K562 (cell line): ENCODE results near the gene BCAS3. TPM values are rescaled to one million over a fixed set of nuclear protein-coding genes. Genes with fewer than 3 reads are reported as not detected.
A peak's percentile ranks its signal among the peaks of the same experiment; 100 is the strongest.

Experiments used
- ATAC-seq: fragments of 200-7000 bp; cut with Tn5 transposase; 3 replicates; pipeline ENCODE4 v1.9.1; 2020; ENCODE audit warnings: moderate library complexity
- BruUV-seq: library from RNA; stranded (reverse); fragments of 400-500 nt; replicated peaks from 2 replicates; lab custom pipeline; 2021; lab: Mats Ljungman, UMichigan
- CTCF ChIA-PET: fragments of 300-600 bp; formaldehyde crosslinking; extraction: SDS; loops from one replicate; lab custom pipeline; 2021; ENCODE audit warnings: low intra/inter-chr PET ratio; lab: Yijun Ruan, JAX
- POLR2A ChIA-PET: fragments of 300-600, 350-650 bp; sonication (Branson Sonifier 250); formaldehyde crosslinking; extraction: SDS; loops from one replicate; lab custom pipeline; 2021; ENCODE audit warnings: antibody characterized with exemption, inconsistent platforms; lab: Yijun Ruan, JAX
- DNase-seq, 4 experiments: peaks; one replicate each; pipeline versions ENCODE4 v3.0.0 to v3.0.0-alpha.2; 2011 to 2018; ENCODE audit warnings: low spot score in 3 of 4, mixed read lengths in 3 of 4; ENCODE audit errors: extremely low read depth in 1 of 4
- FAIRE-seq: peaks from 2 replicates; lab custom pipeline; 2011; peaks lifted over from hg19 to GRCh38; lab: Jason Lieb, UNC
- H2AFZ ChIP-seq: 2 replicates; pipeline ENCODE4 v1.6.0; 2011; ENCODE audit warnings: low read depth, low read length, control low read depth, inconsistent platforms
- H3K27ac ChIP-seq: fragments of 200-600 bp; 3 replicates; pipeline ENCODE4 v1.8.0; 2011; ENCODE audit warnings: low read depth, mild to moderate bottlenecking, control low read depth, inconsistent platforms, low read length, moderate library complexity, mixed read lengths; ENCODE audit errors: extremely low read depth
- H3K27me3 ChIP-seq, 2 experiments: fragments of 300-600 bp in 1 of 2; 2 replicates in 1 of 2; 3 replicates in 1 of 2; pipeline versions ENCODE4 v1.6.0 to v1.8.0; 2011; ENCODE audit warnings: inconsistent platforms in 2 of 2, low read length in 2 of 2, mild to moderate bottlenecking in 1 of 2, mixed read lengths in 1 of 2, moderate library complexity in 1 of 2; ENCODE audit not compliant: control insufficient read depth in 2 of 2, insufficient read depth in 2 of 2
- H3K36me3 ChIP-seq: fragments of 300-600 bp; 3 replicates; pipeline ENCODE4 v1.8.0; 2011; ENCODE audit warnings: mild to moderate bottlenecking, low read length, inconsistent platforms; ENCODE audit not compliant: control insufficient read depth, insufficient read depth
- H3K4me1 ChIP-seq, 2 experiments: fragments of 200-600 bp in 1 of 2; replicated peaks in 1 of 2; 2 replicates in 1 of 2; 3 replicates in 1 of 2; pipeline versions ENCODE4 v1.5.1 to v1.8.0; 2011; ENCODE audit warnings: inconsistent platforms in 2 of 2, low read length in 2 of 2, mild to moderate bottlenecking in 1 of 2, mixed read lengths in 1 of 2, moderate library complexity in 1 of 2; ENCODE audit not compliant: control insufficient read depth in 2 of 2, insufficient read depth in 2 of 2
- H3K4me2 ChIP-seq: 2 replicates; pipeline ENCODE4 v1.6.1; 2011; ENCODE audit warnings: low read length, control low read depth, inconsistent platforms, mixed read lengths; ENCODE audit not compliant: insufficient read depth
- H3K4me3 ChIP-seq: fragments of 200-600 bp; sonication (generic), shearing (Covaris generic); 2 replicates; pipeline ENCODE4 v1.5.1; 2016; ENCODE audit warnings: control low read depth, inconsistent platforms
- H3K79me2 ChIP-seq: fragments of 200-600 bp; 3 replicates; pipeline ENCODE4 v1.8.0; 2011; ENCODE audit warnings: low read length, inconsistent platforms; ENCODE audit not compliant: control insufficient read depth, insufficient read depth
- H3K9ac ChIP-seq, 2 experiments: 2 replicates each; pipeline versions ENCODE4 v1.6.0 to v1.6.1; 2011; ENCODE audit warnings: low read depth in 2 of 2, low read length in 2 of 2, control low read depth in 1 of 2, inconsistent platforms in 1 of 2, mild to moderate bottlenecking in 1 of 2, mixed read lengths in 1 of 2; ENCODE audit not compliant: insufficient read depth in 1 of 2
- H3K9me1 ChIP-seq: one replicate; pipeline ENCODE4 v1.6.0; 2011; ENCODE audit warnings: inconsistent platforms, mild to moderate bottlenecking, low read length, moderate library complexity; ENCODE audit not compliant: control insufficient read depth, insufficient read depth
- H3K9me3 ChIP-seq: replicated peaks from 2 replicates; pipeline ENCODE4 v1.5.1; 2011; ENCODE audit warnings: low read depth, low read length, inconsistent platforms; ENCODE audit not compliant: control insufficient read depth, insufficient read depth
- H4K20me1 ChIP-seq: replicated peaks from 2 replicates; pipeline ENCODE4 v1.6.1; 2011; ENCODE audit warnings: low read length, inconsistent platforms, mixed read lengths; ENCODE audit not compliant: control insufficient read depth, insufficient read depth
- BRD4 ChIP-seq: fragments of 200-600 bp; sonication (generic); IDR thresholded peaks from 2 replicates; pipeline ENCODE4 v1.6.1; 2017; ENCODE audit warnings: inconsistent platforms
- ELF1 ChIP-seq: fragments of 200-800 bp; sonication (Bioruptor generic); IDR thresholded peaks from 2 replicates; pipeline ENCODE4 v1.6.1; 2016; ENCODE audit warnings: missing genetic modification characterization, missing compliant biosample characterization
- MED1 ChIP-seq: sonication (generic); formaldehyde crosslinking; IDR thresholded peaks from 2 replicates; pipeline ENCODE4 v1.8.1; 2023; ENCODE audit warnings: missing genetic modification reagents, borderline replicate concordance
- SPI1 ChIP-seq: IDR thresholded peaks from 2 replicates; pipeline ENCODE4 v1.6.1; 2011; ENCODE audit warnings: low read depth, low read length, control low read depth, borderline replicate concordance
- ZBTB11 ChIP-seq, 3 experiments: fragments of 200-800 bp in 1 of 3; fragments of 250-450 bp in 1 of 3; fragments of 450-650 bp in 1 of 3; sonication (Bioruptor Pico) in 1 of 3; sonication (Bioruptor generic) in 1 of 3; formaldehyde crosslinking in 1 of 3; IDR thresholded peaks; 2 replicates each; pipeline versions ENCODE4 v1.6.1 to v1.8.0; 2016 to 2022; ENCODE audit warnings: mild to moderate bottlenecking in 2 of 3, missing genetic modification characterization in 2 of 3, missing compliant biosample characterization in 1 of 3, moderate library complexity in 1 of 3
- ZNF3 ChIP-seq: fragments of 250-450 bp; sonication (Bioruptor Pico); IDR thresholded peaks from 2 replicates; pipeline ENCODE4 v1.5.0; 2021; ENCODE audit warnings: mild to moderate bottlenecking, moderate library complexity
- ZNF695 ChIP-seq: fragments of 450-650 bp; formaldehyde crosslinking; IDR thresholded peaks from 2 replicates; pipeline ENCODE4 v1.4.0; 2020; ENCODE audit warnings: mild to moderate bottlenecking, moderate library complexity
- WGBS: fragments of 100-300 bp; shearing (Covaris generic); methylation state at CpG from one replicate; pipeline ENCODE4 v1.1.6; 2016; ENCODE audit warnings: low coverage, mixed read lengths; ENCODE audit not compliant: insufficient coverage; ENCODE audit errors: missing lambda C conversion rate; 5-methylcytosine and 5-hydroxymethylcytosine counted together
- in situ Hi-C: fragments of 300-500 bp; cut with MboI; formaldehyde crosslinking; loops from 4 replicates; pipeline ENCODE4 v1.15.0; 2018; ENCODE audit warnings: inconsistent platforms, mixed read lengths
- intact Hi-C: fragments of 100-400 bp; cut with micrococcal nuclease; formaldehyde crosslinking; loops from 2 replicates; pipeline ENCODE4 v1.14.2; 2022
- polyA plus RNA-seq, 8 experiments: library from polyadenylated mRNA; depleted of rRNA in 4 of 8; stranded (reverse) in 5 of 8; unstranded in 3 of 8; fragments of >200 nt; fragmentation: Nextera tagmentation in 2 of 8; fragmentation: Illumina TruSeq in 1 of 8; extraction: Ambion mirVana in 2 of 8; extraction: Trizol in 1 of 8; gene quantifications; 2 replicates each; pipeline versions ENCODE4 v1.2.1 to v1.2.3, GENCODE V29; 2011 to 2014; ENCODE audit warnings: inconsistent platforms in 1 of 8, missing spikeins in 1 of 8
- total RNA-seq, 7 experiments: library from RNA; depleted of rRNA in 6 of 7; stranded (reverse); fragments of >200 nt in 6 of 7; fragmentation: Illumina TruSeq in 2 of 7; extraction: Trizol in 2 of 7; gene quantifications; 2 replicates each; pipeline versions ENCODE4 v1.2.1 to v1.2.3, GENCODE V29; 2011 to 2021; ENCODE audit warnings: low replicate concordance in 1 of 7

The BCAS3 gene
- total and polyA plus RNA-seq, 9 of the 15 experiments (the other 6 are each of a cell fraction or from before 2014, with no cell fraction given): 1.9 to 5.5 (median 3.5) TPM

- no peaks in the 10 kb centered on the region for H3K4me1 ChIP-seq
- TF ChIP-seq MED1 (CRISPR knock-in tag) (no peak), ELF1 (tag) (no peak), ZNF695 (CRISPR knock-in tag) (no peak), ZBTB11 (CRISPR knock-in tag; IDR thresholded peaks at IDR 0.05) (peak in 1 of 3 experiments; percentile 74; a peak in 2 of 6 replicates), SPI1 (no peak), BRD4 (no peak), ZNF3 (CRISPR knock-in tag) (no peak)
- TF ChIP-seq, all 486 proteins: peak for 1
- Histone ChIP-seq H3K27me3 (peaks cover 2 to 8% of the 10 kb centered on the region in 2 experiments; a peak in 1 of 5 replicates), H3K27ac (no peak overlapping the region), H3K79me2 (no peaks in the 10 kb centered on the region), H3K36me3 (no peaks in the 10 kb centered on the region), H3K9me1 (no peaks in the 10 kb centered on the region), H3K9me3 (no peaks in the 10 kb centered on the region), H3K4me3 (no peak overlapping the region), H3K4me2 (no peak overlapping the region), H4K20me1 (no peaks in the 10 kb centered on the region), H2AFZ (no peak overlapping the region), H3K9ac (no peak overlapping the region)
- ChIA-PET POLR2A (interaction anchor here (0.6 to 0.9 kb wide), 4 partner anchors 12 to 731 kb away, joined by 3 to 4 read pairs (median 3); no protein-coding TSS in a partner anchor), CTCF (no interaction called here)
- in situ Hi-C loops: loop anchor here (10.0 to 25.0 kb wide), 2 partner anchors 418 to 686 kb away; no protein-coding TSS in a partner anchor
- FAIRE-seq: no peak
- BruUV-seq: no TSS peak
- intact Hi-C loops: no loop called here
- no peak for DNase-seq
- ATAC-seq: no peak
- 9% methylated on average over 10 of the region's 10 CpGs for WGBS
Measured at GRCh38 chr17:61426482-61427304, 749.0 kb downstream of the BCAS3 start.
